Jurkat, Clone E6-1 (cell line): ENCODE measurements around the gene BUD23.
"Not testable (repeated sequence)": the region's sequence is repeated elsewhere in the genome, so short reads cannot be mapped to it uniquely, and the experiment has no call there.

Source experiments
- DNase-seq: peaks from one replicate; pipeline ENCODE4 v3.0.0-alpha.2; 2011; ENCODE audit warnings: low read depth, low spot score
- H3K4me3 ChIP-seq: 2 replicates; pipeline ENCODE4 v1.5.1; 2011; ENCODE audit warnings: mild to moderate bottlenecking, low read length, control low read depth, moderate library complexity

The BUD23 gene

DNA sequence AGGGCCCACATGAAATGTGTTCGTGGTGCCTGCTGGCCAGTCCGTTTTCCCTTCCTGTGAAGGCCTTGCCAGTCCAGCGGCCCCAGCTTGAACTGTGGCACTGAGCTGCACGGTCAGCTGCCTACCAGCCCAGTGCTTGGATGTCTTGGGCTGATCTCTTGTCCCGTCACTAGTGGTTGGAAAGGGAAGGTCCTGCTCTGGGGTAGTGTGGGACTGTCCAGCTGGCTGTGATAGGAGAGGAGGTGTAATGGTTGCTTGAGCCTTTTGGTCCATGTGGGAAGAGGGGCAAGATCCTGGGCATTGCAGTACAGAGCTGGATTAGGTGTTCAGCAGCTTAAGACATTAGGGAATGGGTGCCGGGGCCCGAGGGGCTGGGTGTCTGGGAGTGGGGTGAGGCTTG lies 15.0 kb downstream of the BUD23 start:
- no peak for DNase-seq
- H3K4me3 ChIP-seq, result no peak overlapping the region

GRCh38 chr7:73699370-73700068 lies 16.1 kb downstream of the BUD23 start:
- H3K4me3 ChIP-seq, result no peak overlapping the region
- DNase-seq, result no peak

- H3K4me3 ChIP-seq, result no peak overlapping the region
- DNase-seq, result no peak
These were observed 16.6 kb downstream of the BUD23 start for GRCh38 chr7:73700069-73700423.

DNA sequence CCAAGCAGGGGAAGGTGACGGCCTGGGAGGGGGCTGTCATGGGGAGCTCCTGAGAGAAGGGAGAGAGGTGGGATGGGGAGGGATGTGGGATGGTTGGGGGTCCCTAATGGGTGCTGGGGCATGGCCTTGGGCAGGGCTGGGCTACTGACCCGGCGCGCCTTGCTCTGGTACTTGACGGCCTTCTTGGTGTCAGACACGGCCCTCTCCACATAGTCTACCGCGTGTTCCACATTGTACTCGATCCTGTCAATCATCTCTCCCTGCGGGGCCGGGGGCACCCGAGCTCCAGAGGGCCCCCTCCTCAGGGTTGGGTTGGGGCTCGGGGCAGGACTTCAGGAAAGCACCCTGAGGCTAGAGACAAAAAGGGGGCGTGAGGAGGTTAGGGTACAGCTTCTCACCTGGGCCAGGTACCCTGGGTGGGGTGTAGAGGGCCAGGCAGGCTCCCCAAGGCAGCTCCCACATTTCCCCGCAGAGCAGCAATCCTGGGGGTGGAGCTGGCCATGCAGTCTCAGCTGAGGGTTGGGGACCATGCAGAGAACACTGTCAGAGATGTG lies 17.3 kb downstream of the BUD23 start:
- H3K4me3 ChIP-seq, result no peak overlapping the region
- no peak for DNase-seq

- DNase-seq, result no peak
- H3K4me3 ChIP-seq, result no peak overlapping the region
These were observed 18.1 kb downstream of the BUD23 start for GRCh38 chr7:73701357-73701995.

GRCh38 chr7:73702226-73702625 lies 18.8 kb downstream of the BUD23 start:
- DNase-seq, result no peak
- H3K4me3 ChIP-seq, result no peak overlapping the region

- no peak overlapping the region for H3K4me3 ChIP-seq
- no peak for DNase-seq
These were observed 19.3 kb downstream of the BUD23 start for GRCh38 chr7:73702665-73703064.

GRCh38 chr7:73703225-73703624 lies 19.8 kb downstream of the BUD23 start:
- H3K4me3 ChIP-seq, result no peak overlapping the region
- no peak for DNase-seq

DNA sequence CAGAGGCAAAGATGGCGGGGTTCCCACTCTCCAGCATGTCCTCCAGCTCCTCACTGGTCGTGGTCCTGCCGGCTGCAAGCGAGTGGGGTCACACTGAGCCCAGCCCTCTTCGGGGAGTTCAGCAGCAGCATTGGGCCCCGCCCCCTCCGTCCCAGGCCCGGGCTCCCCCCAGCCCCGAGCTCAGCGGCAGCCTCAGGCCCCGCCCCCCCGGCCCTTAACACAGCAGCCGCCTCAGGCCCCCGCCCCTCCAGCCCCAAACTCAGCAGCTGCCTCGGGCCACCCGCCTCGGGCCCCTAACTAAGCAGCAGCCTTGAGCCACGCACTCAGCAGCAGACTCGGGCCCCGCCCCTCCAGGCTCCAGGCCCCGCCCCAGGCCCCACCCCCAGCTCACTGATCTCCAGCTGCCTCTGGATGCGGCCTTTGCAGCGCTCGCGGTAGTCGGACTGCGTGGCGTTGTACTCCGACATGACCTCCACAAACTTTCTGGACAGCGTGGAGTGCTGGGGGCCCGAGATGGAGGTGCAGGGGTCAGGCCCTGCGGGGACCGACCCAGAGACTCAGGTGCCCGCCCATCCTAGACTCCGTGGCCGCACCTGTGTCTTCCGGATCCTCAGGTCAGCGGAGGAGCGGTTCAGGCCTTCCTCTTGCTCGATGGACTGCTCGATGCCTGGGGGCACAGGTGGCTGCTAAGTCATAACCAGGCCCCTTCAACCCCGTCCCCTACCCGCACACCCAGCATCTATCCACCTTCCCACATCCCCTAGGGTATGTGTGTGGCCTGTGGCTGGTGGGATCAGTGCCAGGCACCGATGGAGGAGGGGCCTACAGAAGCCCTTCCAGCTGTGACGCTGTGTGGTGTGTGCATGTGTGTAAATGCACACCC lies 20.6 kb downstream of the BUD23 start:
- DNase-seq, result no peak
- H3K4me3 ChIP-seq, result no peak overlapping the region

- no peak overlapping the region for H3K4me3 ChIP-seq
- DNase-seq, result no peak
These were observed 21.5 kb downstream of the BUD23 start for GRCh38 chr7:73704640-73705550.

- no peak overlapping the region for H3K4me3 ChIP-seq
- DNase-seq, result no peak
These were observed 22.1 kb downstream of the BUD23 start for GRCh38 chr7:73705551-73705920.

- no peak overlapping the region for H3K4me3 ChIP-seq
- no peak for DNase-seq
These were observed 23.0 kb downstream of the BUD23 start for GRCh38 chr7:73706126-73707044.

DNA sequence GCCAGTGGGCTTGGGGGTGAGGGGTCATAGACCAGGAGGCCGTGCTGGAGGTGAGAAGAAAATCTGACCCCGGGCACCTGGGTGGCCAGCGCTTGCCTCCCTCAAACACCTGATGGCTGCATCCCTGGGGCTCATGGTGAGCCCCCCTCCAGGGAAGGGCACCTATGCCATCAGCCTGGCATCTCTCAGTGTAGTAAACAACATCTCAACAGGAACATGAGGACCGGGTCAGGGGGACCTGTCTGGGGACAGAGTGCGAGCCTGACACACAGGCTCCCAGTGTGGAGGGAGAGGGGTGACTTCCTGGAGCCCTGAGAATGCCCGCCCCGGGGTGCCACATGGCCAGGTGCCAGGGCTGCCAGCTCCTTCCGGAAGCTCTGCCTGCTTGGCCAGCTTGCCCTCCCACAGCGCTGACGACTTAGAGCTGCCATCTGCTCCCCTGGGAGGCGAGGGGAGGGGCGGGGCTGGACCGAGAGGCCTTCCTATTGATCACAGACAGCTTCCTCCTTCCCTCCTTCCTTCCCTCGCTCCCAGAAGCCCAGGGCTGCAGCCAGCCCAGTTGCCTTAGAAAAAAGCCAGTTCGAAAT lies 23.7 kb downstream of the BUD23 start:
- no peak for DNase-seq
- no peak overlapping the region for H3K4me3 ChIP-seq

- H3K4me3 ChIP-seq, result no peak overlapping the region
- DNase-seq, result no peak
These were observed 25.7 kb downstream of the BUD23 start for GRCh38 chr7:73708961-73709549.

DNA sequence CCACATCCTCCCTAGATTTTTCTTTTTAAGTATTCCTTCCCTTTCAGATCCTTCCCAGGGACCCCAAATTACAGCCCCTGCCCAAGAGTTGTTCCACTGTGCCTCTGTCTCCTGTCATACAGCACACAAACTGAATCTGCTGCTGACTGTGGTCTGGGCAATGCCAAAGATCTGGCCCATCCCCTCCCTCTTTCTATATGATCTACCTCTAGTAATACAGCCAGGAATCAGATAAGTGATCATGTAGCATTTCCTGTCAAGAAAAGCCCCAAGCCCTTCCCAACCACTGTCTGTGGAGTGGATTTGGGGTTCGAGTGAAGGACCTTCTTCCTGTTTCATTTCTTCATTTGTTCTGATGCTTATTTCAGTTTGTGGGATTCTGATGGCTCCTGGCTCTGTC lies 29.4 kb downstream of the BUD23 start:
- no peak overlapping the region for H3K4me3 ChIP-seq
- no peak for DNase-seq

- not testable (repeated sequence) for H3K4me3 ChIP-seq, DNase-seq
These were observed 29.9 kb downstream of the BUD23 start for GRCh38 chr7:73713319-73713718.

DNA sequence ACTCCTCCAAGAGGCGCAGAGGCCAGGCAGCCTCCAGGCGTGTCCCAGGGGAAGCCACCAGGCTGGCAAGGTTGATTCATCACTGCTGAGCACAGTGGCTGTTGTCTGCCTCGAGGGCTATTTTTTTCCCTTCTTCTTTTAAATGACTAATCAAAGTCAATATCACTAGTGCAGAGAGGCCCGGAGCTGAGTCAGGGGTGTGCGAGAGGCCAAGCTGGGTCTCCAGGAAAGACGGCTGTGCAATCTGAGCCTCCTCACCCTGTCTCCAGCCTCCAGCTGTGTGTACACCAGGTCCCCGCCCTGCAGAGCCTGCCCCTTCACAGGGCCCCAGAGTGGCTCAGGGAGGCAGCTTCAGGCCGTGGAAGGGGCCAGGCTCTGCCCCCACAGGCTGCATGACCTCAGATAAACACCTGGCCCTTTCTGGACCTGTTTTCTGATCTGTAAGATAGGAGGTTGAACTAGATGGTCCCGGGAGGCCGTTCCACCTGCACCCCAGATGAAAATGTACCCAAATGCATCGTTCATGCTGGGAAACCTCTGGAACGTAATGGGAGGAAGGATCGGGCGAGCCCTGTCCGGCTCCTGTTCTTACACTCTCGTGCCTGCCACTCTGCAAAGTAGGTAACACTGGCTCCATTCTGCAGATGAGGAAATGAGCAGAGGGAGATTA lies 32.4 kb downstream of the BUD23 start:
- no peak for DNase-seq
- H3K4me3 ChIP-seq, result no peak overlapping the region
